Measurements from ENCODE around the gene STARD8. TPM values are rescaled to one million over a fixed set of nuclear protein-coding genes. Genes with fewer than 3 reads are reported as not detected.
"Not testable (repeated sequence)": the region's sequence is repeated elsewhere in the genome, so short reads cannot be mapped to it uniquely, and the experiment has no call there.

STARD8 gene
- total RNA-seq, 1 donor: 1.4 TPM

DNA sequence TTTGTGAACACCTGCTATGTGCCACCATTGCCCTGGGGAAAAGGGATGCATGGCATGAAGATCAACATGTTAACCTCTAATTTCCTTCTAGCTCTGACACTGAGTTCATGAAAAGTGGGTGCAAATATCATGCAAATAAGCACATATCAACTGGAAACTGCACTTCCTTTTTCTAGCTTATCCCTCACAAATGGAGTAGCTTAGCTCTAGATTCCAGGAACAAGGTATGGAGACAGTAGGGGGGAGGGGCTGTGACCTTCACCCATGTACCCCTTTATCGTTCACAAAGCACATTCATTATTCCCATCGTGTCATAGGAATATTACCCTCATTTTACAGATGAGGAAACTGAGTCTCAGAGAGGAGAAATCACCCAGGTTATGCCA lies 37.4 kb downstream of the STARD8 start:
- no peaks in the 10 kb centered on the region for H3K9me3 ChIP-seq (ENCODE audit: low read depth, low read length)
- DNase-seq (ENCODE audit: insufficient read length, low spot score, missing footprints): no peak
- no peak overlapping the region for H2AFZ ChIP-seq (ENCODE audit: low read length)
- peaks cover 21% of the 10 kb centered on the region for H3K4me1 ChIP-seq (ENCODE audit: insufficient read depth, low read length)
- no peaks in the 10 kb centered on the region for H3K36me3 ChIP-seq (ENCODE audit: insufficient read depth, low read length)
- H3K4me2 ChIP-seq (ENCODE audit: insufficient read depth, low read length): no peak overlapping the region
- peaks cover 14% of the 10 kb centered on the region for H4K20me1 ChIP-seq (ENCODE audit: insufficient read depth, low read length)
- TF ChIP-seq, protein P1, sequence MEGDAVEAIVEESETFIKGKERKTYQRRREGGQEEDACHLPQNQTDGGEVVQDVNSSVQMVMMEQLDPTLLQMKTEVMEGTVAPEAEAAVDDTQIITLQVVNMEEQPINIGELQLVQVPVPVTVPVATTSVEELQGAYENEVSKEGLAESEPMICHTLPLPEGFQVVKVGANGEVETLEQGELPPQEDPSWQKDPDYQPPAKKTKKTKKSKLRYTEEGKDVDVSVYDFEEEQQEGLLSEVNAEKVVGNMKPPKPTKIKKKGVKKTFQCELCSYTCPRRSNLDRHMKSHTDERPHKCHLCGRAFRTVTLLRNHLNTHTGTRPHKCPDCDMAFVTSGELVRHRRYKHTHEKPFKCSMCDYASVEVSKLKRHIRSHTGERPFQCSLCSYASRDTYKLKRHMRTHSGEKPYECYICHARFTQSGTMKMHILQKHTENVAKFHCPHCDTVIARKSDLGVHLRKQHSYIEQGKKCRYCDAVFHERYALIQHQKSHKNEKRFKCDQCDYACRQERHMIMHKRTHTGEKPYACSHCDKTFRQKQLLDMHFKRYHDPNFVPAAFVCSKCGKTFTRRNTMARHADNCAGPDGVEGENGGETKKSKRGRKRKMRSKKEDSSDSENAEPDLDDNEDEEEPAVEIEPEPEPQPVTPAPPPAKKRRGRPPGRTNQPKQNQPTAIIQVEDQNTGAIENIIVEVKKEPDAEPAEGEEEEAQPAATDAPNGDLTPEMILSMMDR (IDR thresholded peaks at IDR 0.05; ENCODE audit: extremely low read depth, low read depth, low read length): no peak
- peaks cover 20% of the 10 kb centered on the region for H3K27me3 ChIP-seq (ENCODE audit: insufficient read depth, low read length)
- H3K4me3 ChIP-seq (ENCODE audit: insufficient read depth, low read length): no peak overlapping the region
- no peak overlapping the region for H3K27ac ChIP-seq (ENCODE audit: low read depth, low read length)
- no peaks in the 10 kb centered on the region for H3K79me2 ChIP-seq (ENCODE audit: insufficient read depth, low read length)

DNA sequence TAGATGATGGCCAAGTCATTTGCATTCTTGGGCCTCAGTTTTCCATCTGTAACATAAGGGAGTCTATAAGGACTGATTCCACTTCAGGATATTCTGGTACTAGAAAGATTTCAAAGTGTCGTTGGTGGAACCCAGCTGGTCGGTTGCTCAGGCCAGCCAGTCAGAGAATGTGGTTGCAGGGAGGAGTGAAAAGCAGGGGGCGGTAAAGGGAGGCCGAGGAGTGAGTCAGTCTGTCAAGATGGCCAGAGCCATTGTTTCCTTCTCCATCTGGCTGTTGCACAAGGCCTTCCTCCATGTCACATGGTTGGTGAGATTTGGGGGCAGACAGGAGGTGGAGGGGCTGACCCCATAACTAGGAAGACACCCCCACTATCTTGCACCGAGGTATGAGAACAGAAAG lies 38.2 kb downstream of the STARD8 start:
- H3K4me2 ChIP-seq (ENCODE audit: insufficient read depth, low read length): peak overlapping the region; percentile 74
- peak overlapping the region; percentile 61 for H3K4me3 ChIP-seq (ENCODE audit: insufficient read depth, low read length)
- no peak overlapping the region for H3K27ac ChIP-seq (ENCODE audit: low read depth, low read length)
- H3K79me2 ChIP-seq (ENCODE audit: insufficient read depth, low read length): no peaks in the 10 kb centered on the region
- peaks cover 14% of the 10 kb centered on the region for H3K27me3 ChIP-seq (ENCODE audit: insufficient read depth, low read length)
- no peak for DNase-seq (ENCODE audit: insufficient read length, low spot score, missing footprints)
- peak overlapping the region; percentile 74 for H2AFZ ChIP-seq (ENCODE audit: low read length)
- H3K4me1 ChIP-seq (ENCODE audit: insufficient read depth, low read length): peaks cover 16% of the 10 kb centered on the region
- H4K20me1 ChIP-seq (ENCODE audit: insufficient read depth, low read length): peaks cover 8% of the 10 kb centered on the region
- H3K9me3 ChIP-seq (ENCODE audit: low read depth, low read length): no peaks in the 10 kb centered on the region
- no peaks in the 10 kb centered on the region for H3K36me3 ChIP-seq (ENCODE audit: insufficient read depth, low read length)
- TF ChIP-seq, protein P1 (IDR thresholded peaks at IDR 0.05; ENCODE audit: extremely low read depth, low read depth, low read length): peak; percentile 32

DNA sequence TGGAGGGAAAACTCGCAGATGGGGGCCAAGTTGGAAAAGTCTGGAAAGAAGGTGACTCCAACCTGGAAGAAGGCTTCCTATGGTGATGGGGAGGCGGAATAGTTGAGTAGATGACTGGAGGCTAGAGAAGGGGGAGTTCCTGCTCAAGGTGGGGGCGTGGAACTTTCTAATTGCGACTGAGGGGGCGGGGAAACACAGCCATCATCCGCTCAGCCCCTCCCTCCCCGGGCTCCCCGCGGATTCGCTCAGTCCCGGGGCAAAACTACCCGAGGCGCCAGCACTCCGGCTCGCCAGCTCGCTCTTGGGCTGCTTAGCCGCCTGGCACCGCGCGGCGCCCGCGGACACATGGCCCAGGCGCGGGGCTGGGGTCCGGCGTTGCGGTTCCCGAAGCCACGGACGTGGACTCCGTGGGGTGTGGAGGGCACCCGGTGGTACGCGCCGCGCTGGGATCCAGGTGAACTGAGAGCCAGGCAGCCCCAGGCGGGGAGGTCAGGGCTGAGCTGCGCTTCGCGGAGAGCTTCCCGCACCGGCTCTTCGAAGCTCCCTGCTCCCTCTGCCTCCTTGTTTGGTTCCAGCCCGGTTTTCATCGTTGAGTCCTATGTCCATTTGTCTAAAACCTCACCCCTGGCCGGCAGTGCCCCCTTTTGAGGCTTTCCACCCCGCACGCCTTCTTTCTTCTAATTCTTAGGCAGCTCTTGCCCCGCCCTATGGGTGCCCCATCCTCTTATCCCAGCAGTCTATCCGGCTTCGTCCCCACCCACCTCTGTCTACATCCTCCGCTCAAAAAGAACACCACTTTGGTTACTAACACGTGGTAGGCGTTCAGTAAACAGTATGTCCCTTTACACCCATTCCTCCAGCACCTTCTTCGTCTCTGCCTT lies 38.9 kb downstream of the STARD8 start:
- H3K27me3 ChIP-seq (ENCODE audit: insufficient read depth, low read length): peaks cover 12% of the 10 kb centered on the region
- H3K36me3 ChIP-seq (ENCODE audit: insufficient read depth, low read length): no peaks in the 10 kb centered on the region
- H3K27ac ChIP-seq (ENCODE audit: low read depth, low read length): no peak overlapping the region
- no peaks in the 10 kb centered on the region for H3K9me3 ChIP-seq (ENCODE audit: low read depth, low read length)
- TF ChIP-seq, protein P1 (IDR thresholded peaks at IDR 0.05; ENCODE audit: extremely low read depth, low read depth, low read length): no peak
- H3K4me3 ChIP-seq (ENCODE audit: insufficient read depth, low read length): peak overlapping the region; percentile 61
- H2AFZ ChIP-seq (ENCODE audit: low read length): peak overlapping the region; percentile 74
- H4K20me1 ChIP-seq (ENCODE audit: insufficient read depth, low read length): peaks cover 4% of the 10 kb centered on the region
- H3K4me1 ChIP-seq (ENCODE audit: insufficient read depth, low read length): peaks cover 9% of the 10 kb centered on the region
- H3K4me2 ChIP-seq (ENCODE audit: insufficient read depth, low read length): peak overlapping the region; percentile 74
- no peak for DNase-seq (ENCODE audit: insufficient read length, low spot score, missing footprints)
- no peaks in the 10 kb centered on the region for H3K79me2 ChIP-seq (ENCODE audit: insufficient read depth, low read length)

DNA sequence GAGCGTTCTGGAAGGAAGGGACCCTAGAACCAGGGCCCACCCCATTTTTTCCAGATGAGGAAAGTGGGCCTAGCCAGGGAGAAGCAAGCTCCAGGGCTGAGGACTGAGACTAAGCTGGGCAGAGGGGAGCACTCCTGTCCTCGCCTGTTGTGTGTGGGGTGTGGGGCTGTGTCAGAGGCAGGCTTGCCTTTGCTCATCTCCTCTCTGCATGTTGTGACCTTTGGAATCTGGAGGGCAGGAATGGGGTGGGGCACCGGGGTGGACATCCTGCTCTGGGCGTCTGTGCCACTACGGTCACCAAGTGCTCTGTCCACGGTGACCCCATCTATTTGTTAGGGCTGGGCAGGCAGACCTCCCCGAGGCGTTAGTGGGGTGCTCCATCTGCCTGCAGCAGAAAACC lies 41.5 kb downstream of the STARD8 start:
- H3K36me3 ChIP-seq (ENCODE audit: insufficient read depth, low read length): not testable (repeated sequence)

More for the DNA sequence above, 41.5 kb downstream of the STARD8 start:
- not testable (repeated sequence) for H3K4me2 ChIP-seq (ENCODE audit: insufficient read depth, low read length); H4K20me1 ChIP-seq (ENCODE audit: insufficient read depth, low read length); H3K27ac ChIP-seq (ENCODE audit: low read depth, low read length); DNase-seq (ENCODE audit: insufficient read length, low spot score, missing footprints); H3K27me3 ChIP-seq (ENCODE audit: insufficient read depth, low read length); H3K79me2 ChIP-seq (ENCODE audit: insufficient read depth, low read length); H3K4me3 ChIP-seq (ENCODE audit: insufficient read depth, low read length); H2AFZ ChIP-seq (ENCODE audit: low read length); H3K4me1 ChIP-seq (ENCODE audit: insufficient read depth, low read length); H3K9me3 ChIP-seq (ENCODE audit: low read depth, low read length)

Measured in osteoblast (primary cell).